Measurements from ENCODE around the gene ATP6V1E1. TPM values are rescaled to one million over a fixed set of nuclear protein-coding genes. Genes with fewer than 3 reads are reported as not detected.
"Not testable (repeated sequence)": the region's sequence is repeated elsewhere in the genome, so short reads cannot be mapped to it uniquely, and the experiment has no call there.

The ATP6V1E1 gene
- total and polyA plus RNA-seq, 2 donors from 2014 or later = 138 to 443 TPM

DNA sequence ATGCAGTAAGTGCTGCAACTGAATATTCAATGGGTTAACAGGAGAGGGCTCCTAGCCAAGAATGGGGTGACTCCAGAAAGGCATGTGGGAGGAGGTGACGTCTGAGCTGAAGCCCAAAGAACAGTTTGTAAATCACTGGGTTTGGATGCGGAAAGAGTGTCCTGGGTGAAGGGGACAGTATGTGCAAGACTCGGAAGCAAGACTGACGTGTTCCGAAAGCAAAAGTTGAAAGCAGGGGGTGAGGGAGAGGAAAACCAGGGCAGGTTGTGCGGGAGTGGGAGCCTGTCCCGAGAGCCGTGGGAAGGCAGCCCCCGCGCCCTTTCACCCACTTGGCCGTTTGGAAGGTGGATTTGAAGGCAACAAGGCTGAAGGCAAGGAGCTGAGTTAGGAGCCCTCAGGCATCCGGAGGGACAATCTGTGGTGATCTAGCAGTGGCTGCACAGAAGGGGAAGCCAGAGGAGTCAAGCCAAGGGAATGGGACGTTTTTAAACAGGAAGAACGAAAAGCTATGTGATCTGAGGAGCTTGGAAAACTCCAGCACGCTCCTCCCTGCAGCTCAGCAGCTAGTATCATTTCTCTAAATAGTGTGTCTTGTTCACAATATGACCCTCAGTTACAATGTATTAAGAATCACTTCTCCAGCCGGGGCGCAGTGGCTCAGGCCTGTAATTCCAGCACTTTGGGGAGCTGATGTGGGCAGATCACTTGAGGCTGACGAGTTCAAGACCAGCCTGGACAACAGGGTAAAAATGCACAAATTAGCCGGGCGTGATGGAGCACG lies 57.5 kb downstream of the ATP6V1E1 start:
- Histone ChIP-seq H3K9me3 (ENCODE audit: control insufficient read depth in 2 of 3, insufficient read depth in 1 of 3, low read length in 3 of 3) (no peaks in the 10 kb centered on the region), H3K27ac (ENCODE audit: low read depth in 2 of 2, low read length in 2 of 2) (peak overlapping the region; percentile 12 to 81), H3K27me3 (ENCODE audit: control insufficient read depth, insufficient read depth, low read length) (no peaks in the 10 kb centered on the region), H3K9ac (ENCODE audit: low read length in 3 of 3) (peak overlapping the region in 1 of 3 donors; percentile 8), H3K36me3 (ENCODE audit: control insufficient read depth in 2 of 3, insufficient read depth in 3 of 3, low read length in 3 of 3) (no peaks in the 10 kb centered on the region), H3K4me1 (ENCODE audit: control insufficient read depth in 2 of 3, insufficient read depth in 2 of 3, low read depth in 1 of 3, low read length in 3 of 3) (peaks cover 0 to 19% (median 0%) of the 10 kb centered on the region in 3 donors), H3K4me3 (ENCODE audit: low read length in 3 of 3) (peak overlapping the region in 2 of 3 donors; percentile 55 to 58)
- TF ChIP-seq, protein P1, sequence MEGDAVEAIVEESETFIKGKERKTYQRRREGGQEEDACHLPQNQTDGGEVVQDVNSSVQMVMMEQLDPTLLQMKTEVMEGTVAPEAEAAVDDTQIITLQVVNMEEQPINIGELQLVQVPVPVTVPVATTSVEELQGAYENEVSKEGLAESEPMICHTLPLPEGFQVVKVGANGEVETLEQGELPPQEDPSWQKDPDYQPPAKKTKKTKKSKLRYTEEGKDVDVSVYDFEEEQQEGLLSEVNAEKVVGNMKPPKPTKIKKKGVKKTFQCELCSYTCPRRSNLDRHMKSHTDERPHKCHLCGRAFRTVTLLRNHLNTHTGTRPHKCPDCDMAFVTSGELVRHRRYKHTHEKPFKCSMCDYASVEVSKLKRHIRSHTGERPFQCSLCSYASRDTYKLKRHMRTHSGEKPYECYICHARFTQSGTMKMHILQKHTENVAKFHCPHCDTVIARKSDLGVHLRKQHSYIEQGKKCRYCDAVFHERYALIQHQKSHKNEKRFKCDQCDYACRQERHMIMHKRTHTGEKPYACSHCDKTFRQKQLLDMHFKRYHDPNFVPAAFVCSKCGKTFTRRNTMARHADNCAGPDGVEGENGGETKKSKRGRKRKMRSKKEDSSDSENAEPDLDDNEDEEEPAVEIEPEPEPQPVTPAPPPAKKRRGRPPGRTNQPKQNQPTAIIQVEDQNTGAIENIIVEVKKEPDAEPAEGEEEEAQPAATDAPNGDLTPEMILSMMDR (IDR thresholded peaks at IDR 0.05; ENCODE audit: borderline replicate concordance, extremely low read depth, insufficient read depth) = no peak
- FAIRE-seq (no peak), DNase-seq (peak in 4 of 5 donors; percentile 45 to 89 (median 70))
- intact Hi-C loops (cut with DNase I) = no loop called here

DNA sequence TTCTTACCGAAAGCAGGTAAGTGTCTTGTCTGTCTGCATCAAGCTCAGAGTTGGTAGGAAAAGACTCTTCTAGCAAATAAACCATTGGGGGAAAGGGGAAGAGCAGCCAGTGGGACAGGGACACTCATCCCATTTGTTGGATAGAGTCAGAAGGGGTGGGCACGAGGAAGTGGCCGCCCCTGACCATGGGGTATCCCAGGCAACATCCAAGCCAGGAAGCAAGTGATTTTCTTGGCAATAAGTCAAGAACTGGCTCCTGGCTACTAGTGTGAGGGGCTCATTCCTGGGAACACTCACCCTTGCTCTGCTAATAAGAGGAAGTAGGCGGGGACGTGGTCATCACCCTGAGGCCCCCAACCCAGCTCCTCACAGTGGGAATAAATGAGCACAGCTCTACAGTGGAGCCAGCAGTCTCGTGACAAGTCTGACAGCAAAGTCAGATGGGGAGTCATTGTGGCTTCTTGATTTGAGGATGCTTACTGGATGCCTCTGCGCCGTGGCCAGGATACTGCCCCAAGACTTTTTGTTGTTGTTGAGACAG lies 58.5 kb downstream of the ATP6V1E1 start:
- Histone ChIP-seq H3K9me3 (ENCODE audit: control insufficient read depth in 2 of 3, insufficient read depth in 1 of 3, low read length in 3 of 3) (no peaks in the 10 kb centered on the region), H3K9ac (ENCODE audit: low read length in 3 of 3) (no peak overlapping the region), H3K4me3 (ENCODE audit: low read length in 3 of 3) (no peak overlapping the region), H3K27ac (ENCODE audit: low read depth in 2 of 2, low read length in 2 of 2) (peak overlapping the region; percentile 12 to 59), H3K4me1 (ENCODE audit: control insufficient read depth in 2 of 3, insufficient read depth in 2 of 3, low read depth in 1 of 3, low read length in 3 of 3) (peaks cover 0 to 19% (median 0%) of the 10 kb centered on the region in 3 donors), H3K27me3 (ENCODE audit: control insufficient read depth, insufficient read depth, low read length) (no peaks in the 10 kb centered on the region), H3K36me3 (ENCODE audit: control insufficient read depth in 2 of 3, insufficient read depth in 3 of 3, low read length in 3 of 3) (no peaks in the 10 kb centered on the region)
- DNase-seq (peak in 4 of 5 donors; percentile 51 to 82 (median 68)), FAIRE-seq (no peak)
- TF ChIP-seq, protein P1 (IDR thresholded peaks at IDR 0.05; ENCODE audit: borderline replicate concordance, extremely low read depth, insufficient read depth) = no peak
- intact Hi-C loops (cut with DNase I) = no loop called here

DNA sequence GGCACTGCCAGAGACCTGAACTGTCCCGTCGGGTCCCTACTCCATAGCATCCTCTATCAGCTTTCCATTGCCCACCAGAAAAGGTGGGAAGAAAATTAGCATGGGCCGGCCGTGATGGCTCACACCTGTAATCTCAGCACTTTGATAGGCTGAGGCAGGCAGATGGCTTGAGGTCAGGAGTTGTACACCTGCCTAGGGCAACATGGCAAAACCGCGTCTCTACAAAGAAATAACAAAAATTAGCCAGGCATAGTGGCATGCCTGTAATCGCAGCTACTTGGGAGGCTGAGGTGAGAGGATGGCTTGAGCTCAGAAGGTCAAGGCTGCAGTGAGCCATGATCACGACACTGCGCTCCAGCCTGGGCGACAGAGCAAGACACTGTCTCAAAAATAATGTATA lies 61.8 kb downstream of the ATP6V1E1 start:
- H3K27me3 ChIP-seq (ENCODE audit: control insufficient read depth, insufficient read depth, low read length) = no peaks in the 10 kb centered on the region
- no peak for FAIRE-seq
- no peak overlapping the region for H3K9ac ChIP-seq (ENCODE audit: low read length in 3 of 3)
- no peak overlapping the region for H3K4me3 ChIP-seq (ENCODE audit: low read length in 3 of 3)
- intact Hi-C loops (cut with DNase I) = no loop called here
- no peak overlapping the region for H3K27ac ChIP-seq (ENCODE audit: low read depth in 2 of 2, low read length in 2 of 2)
- TF ChIP-seq, protein P1 (IDR thresholded peaks at IDR 0.05; ENCODE audit: borderline replicate concordance, extremely low read depth, insufficient read depth) = no peak
- no peaks in the 10 kb centered on the region for H3K9me3 ChIP-seq (ENCODE audit: control insufficient read depth in 2 of 3, insufficient read depth in 1 of 3, low read length in 3 of 3)
- H3K36me3 ChIP-seq (ENCODE audit: control insufficient read depth in 2 of 3, insufficient read depth in 3 of 3, low read length in 3 of 3) = no peaks in the 10 kb centered on the region
- DNase-seq = peak in 1 of 5 donors; percentile 22
- peaks cover 7 to 31% (median 14%) of the 10 kb centered on the region in 3 donors for H3K4me1 ChIP-seq (ENCODE audit: control insufficient read depth in 2 of 3, insufficient read depth in 2 of 3, low read depth in 1 of 3, low read length in 3 of 3)

DNA sequence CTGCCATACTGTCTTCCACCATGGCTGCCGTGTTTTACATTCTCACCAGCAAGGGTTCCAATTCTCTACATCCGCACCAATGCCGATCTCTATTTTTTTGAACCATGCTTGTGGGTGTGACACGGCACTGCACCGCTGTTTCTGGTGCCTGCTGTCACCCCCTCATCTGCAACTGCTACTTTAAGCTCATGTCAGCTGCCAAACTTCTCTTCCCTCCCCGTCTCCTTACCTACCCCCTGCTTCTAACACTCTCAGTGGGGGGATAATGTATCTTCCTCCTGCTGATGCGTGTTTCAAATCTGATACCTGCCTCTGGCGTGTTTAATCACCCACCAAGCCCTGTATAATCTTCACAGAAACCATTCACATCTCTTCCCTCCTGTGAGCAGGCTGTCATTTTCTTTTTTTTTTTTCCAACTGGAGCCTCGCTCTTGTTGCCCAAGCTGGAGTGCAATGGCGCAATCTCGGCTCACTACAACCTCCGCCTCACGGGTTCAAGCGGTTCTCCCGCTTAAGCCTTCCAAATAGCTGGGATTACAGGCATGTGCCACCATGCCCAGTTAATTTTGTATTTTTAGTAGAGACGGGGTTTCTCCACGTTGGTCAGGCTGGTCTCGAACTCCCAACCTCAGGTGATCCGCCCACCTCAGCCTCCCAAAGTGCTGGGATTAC lies 62.4 kb downstream of the ATP6V1E1 start:
- H3K27ac ChIP-seq (ENCODE audit: low read depth in 2 of 2, low read length in 2 of 2); H3K9me3 ChIP-seq (ENCODE audit: control insufficient read depth in 2 of 3, insufficient read depth in 1 of 3, low read length in 3 of 3); H3K36me3 ChIP-seq (ENCODE audit: control insufficient read depth in 2 of 3, insufficient read depth in 3 of 3, low read length in 3 of 3); H3K4me3 ChIP-seq (ENCODE audit: low read length in 3 of 3); intact Hi-C loops (cut with DNase I); DNase-seq; H3K27me3 ChIP-seq (ENCODE audit: control insufficient read depth, insufficient read depth, low read length); FAIRE-seq; H3K9ac ChIP-seq (ENCODE audit: low read length in 3 of 3): not testable (repeated sequence)
- H3K4me1 ChIP-seq (ENCODE audit: control insufficient read depth in 2 of 3, insufficient read depth in 2 of 3, low read depth in 1 of 3, low read length in 3 of 3) = peaks cover 7 to 25% (median 14%) of the 10 kb centered on the region in 3 donors

Data from kidney (tissue), 14 donors.